Mesenchymal stem cell (in vitro differentiated cells and primary cell): ENCODE results near the gene GNB3.
"Not testable (repeated sequence)": the region's sequence is repeated elsewhere in the genome, so short reads cannot be mapped to it uniquely, and the experiment has no call there.

ENCODE experiments used
- DNase-seq: peaks from one replicate; pipeline ENCODE4 v3.0.0-alpha.2; 2013
- H2AFZ ChIP-seq: one replicate; pipeline ENCODE4 v1.6.1; 2013; ENCODE audit warnings: low read depth, mild to moderate bottlenecking, control low read depth, inconsistent platforms, low read length, moderate library complexity
- H2AK5ac ChIP-seq: 2 replicates; pipeline ENCODE4 v1.6.1; 2013; ENCODE audit warnings: low read length, moderate library complexity, mild to moderate bottlenecking, inconsistent platforms; ENCODE audit not compliant: severe bottlenecking
- H2BK120ac ChIP-seq: one replicate; pipeline ENCODE4 v1.6.1; 2013; ENCODE audit warnings: low read depth, mild to moderate bottlenecking, inconsistent platforms, low read length, moderate library complexity
- H2BK12ac ChIP-seq, 2 experiments: one replicate each; pipeline ENCODE4 v1.6.1; 2013; ENCODE audit warnings: inconsistent platforms in 2 of 2, low read length in 2 of 2, mild to moderate bottlenecking in 2 of 2, moderate library complexity in 2 of 2, control low read depth in 1 of 2
- H2BK15ac ChIP-seq: one replicate; pipeline ENCODE4 v1.6.1; 2013; ENCODE audit warnings: mild to moderate bottlenecking, low read depth, inconsistent platforms; ENCODE audit not compliant: poor library complexity, severe bottlenecking
- H2BK5ac ChIP-seq: 2 replicates; pipeline ENCODE4 v1.6.1; 2013; ENCODE audit warnings: low read depth, mild to moderate bottlenecking, low read length, control low read depth, inconsistent platforms; ENCODE audit not compliant: poor library complexity, severe bottlenecking
- H3K14ac ChIP-seq, 2 experiments: one replicate each; pipeline ENCODE4 v1.6.1; 2013; ENCODE audit warnings: inconsistent platforms in 2 of 2, low read length in 2 of 2, control low read depth in 1 of 2, mild to moderate bottlenecking in 1 of 2, moderate library complexity in 1 of 2
- H3K18ac ChIP-seq, 2 experiments: one replicate each; pipeline ENCODE4 v1.6.1; 2013; ENCODE audit warnings: inconsistent platforms in 2 of 2, low read length in 2 of 2, control low read depth in 1 of 2, low read depth in 1 of 2, mild to moderate bottlenecking in 1 of 2
- H3K23ac ChIP-seq, 2 experiments: one replicate each; pipeline ENCODE4 v1.6.1; 2013; ENCODE audit warnings: inconsistent platforms in 2 of 2, low read length in 2 of 2, mild to moderate bottlenecking in 2 of 2, moderate library complexity in 2 of 2, control low read depth in 1 of 2
- H3K27ac ChIP-seq: 2 replicates; pipeline ENCODE4 v1.5.1; 2013; ENCODE audit warnings: mild to moderate bottlenecking, moderate library complexity, low read length, control low read depth, inconsistent platforms; ENCODE audit not compliant: poor library complexity, severe bottlenecking
- H3K27me3 ChIP-seq, 2 experiments: 2 replicates each; pipeline versions ENCODE4 v1.6.1 to v1.7.0; 2013; ENCODE audit warnings: low read length in 2 of 2, mild to moderate bottlenecking in 2 of 2, moderate library complexity in 2 of 2, control low read depth in 1 of 2, inconsistent platforms in 1 of 2; ENCODE audit not compliant: control insufficient read depth in 1 of 2, insufficient read depth in 1 of 2
- H3K36me3 ChIP-seq, 2 experiments: 2 replicates each; pipeline versions ENCODE4 v1.6.1 to v1.7.0; 2013; ENCODE audit warnings: low read length in 2 of 2, control low read depth in 1 of 2, inconsistent platforms in 1 of 2, low read depth in 1 of 2, mild to moderate bottlenecking in 1 of 2; ENCODE audit not compliant: insufficient read depth in 2 of 2, control insufficient read depth in 1 of 2
- H3K4ac ChIP-seq, 2 experiments: one replicate each; pipeline ENCODE4 v1.6.1; 2013; ENCODE audit warnings: inconsistent platforms in 2 of 2, low read length in 2 of 2, mild to moderate bottlenecking in 2 of 2, moderate library complexity in 2 of 2, control low read depth in 1 of 2, low read depth in 1 of 2
- H3K4me1 ChIP-seq: 2 replicates; pipeline ENCODE4 v1.6.1; 2013; ENCODE audit warnings: low read depth, low read length, control low read depth; ENCODE audit not compliant: control insufficient read depth, insufficient read depth
- H3K4me2 ChIP-seq: 2 replicates; pipeline ENCODE4 v1.6.1; 2013; ENCODE audit warnings: low read length, mild to moderate bottlenecking, inconsistent platforms; ENCODE audit not compliant: poor library complexity, severe bottlenecking
- H3K4me3 ChIP-seq, 2 experiments: 2 replicates each; pipeline versions ENCODE4 v1.5.1 to v1.7.0; 2013; ENCODE audit warnings: low read length in 2 of 2, mild to moderate bottlenecking in 2 of 2, control low read depth in 1 of 2, low read depth in 1 of 2; ENCODE audit not compliant: insufficient read depth in 1 of 2
- H3K79me1 ChIP-seq: replicated peaks from 2 replicates; pipeline ENCODE4 v1.6.1; 2013; ENCODE audit warnings: mild to moderate bottlenecking, control low read depth, low read length, inconsistent platforms; ENCODE audit not compliant: poor library complexity, severe bottlenecking
- H3K9ac ChIP-seq: 2 replicates; pipeline ENCODE4 v1.7.0; 2013; ENCODE audit warnings: mild to moderate bottlenecking, low read length, moderate library complexity
- H3K9me3 ChIP-seq: 2 replicates; pipeline ENCODE4 v1.7.0; 2013; ENCODE audit warnings: mild to moderate bottlenecking, low read length; ENCODE audit not compliant: control insufficient read depth
- H4K8ac ChIP-seq: one replicate; pipeline ENCODE4 v1.6.1; 2013; ENCODE audit warnings: inconsistent platforms, mild to moderate bottlenecking, low read length, moderate library complexity
- H4K91ac ChIP-seq: one replicate; pipeline ENCODE4 v1.6.1; 2013; ENCODE audit warnings: mild to moderate bottlenecking, low read length, inconsistent platforms
- WGBS: methylation state at CpG from one replicate; pipeline ENCODE4 v1.1.7; 2013; ENCODE audit warnings: mixed read lengths; 5-methylcytosine and 5-hydroxymethylcytosine counted together

Gene GNB3

GRCh38 chr12:6869049-6870021 is 28.6 kb downstream of the GNB3 start:
- 48% methylated on average over 12 of the region's 12 CpGs for WGBS
- H3K27me3 ChIP-seq = no peaks in the 10 kb centered on the region
- H3K36me3 ChIP-seq = peaks cover 46 to 50% of the 10 kb centered on the region in 2 experiments
- H2AFZ ChIP-seq = no peak overlapping the region
- no peak overlapping the region for H3K4ac ChIP-seq
- H3K4me2 ChIP-seq = peak overlapping the region; percentile 85
- no peak overlapping the region for H4K8ac ChIP-seq
- no peaks in the 10 kb centered on the region for H3K9me3 ChIP-seq
- H4K91ac ChIP-seq = no peak overlapping the region
- H3K23ac ChIP-seq = no peak overlapping the region
- H3K18ac ChIP-seq = no peak overlapping the region
- H3K4me1 ChIP-seq = peaks cover 28% of the 10 kb centered on the region
- peak; percentile 78 for DNase-seq
- peak overlapping the region; percentile 97 for H3K9ac ChIP-seq
- peaks cover 3% of the 10 kb centered on the region for H3K79me1 ChIP-seq
- peak overlapping the region in 1 of 2 experiments; percentile 94 for H3K4me3 ChIP-seq
- no peak overlapping the region for H2BK12ac ChIP-seq
- peak overlapping the region; percentile 11 for H3K27ac ChIP-seq
- no peak overlapping the region for H2BK5ac ChIP-seq
- H3K14ac ChIP-seq = no peak overlapping the region
- H2AK5ac ChIP-seq = no peak overlapping the region
- H2BK15ac ChIP-seq = no peak overlapping the region
- no peak overlapping the region for H2BK120ac ChIP-seq

- H2BK12ac ChIP-seq, H3K23ac ChIP-seq, H4K91ac ChIP-seq, H3K4ac ChIP-seq, H2BK15ac ChIP-seq, H2BK120ac ChIP-seq, H3K14ac ChIP-seq, H2AFZ ChIP-seq, H3K79me1 ChIP-seq, H2AK5ac ChIP-seq, H3K9me3 ChIP-seq, H3K27ac ChIP-seq, H3K4me2 ChIP-seq, H4K8ac ChIP-seq, H3K27me3 ChIP-seq, H3K18ac ChIP-seq, H2BK5ac ChIP-seq: not testable (repeated sequence)
- H3K36me3 ChIP-seq = peaks cover 37 to 41% of the 10 kb centered on the region in 2 experiments
- DNase-seq = peak; percentile 30
- peak overlapping the region in 1 of 2 experiments; percentile 94 for H3K4me3 ChIP-seq
- H3K4me1 ChIP-seq = peaks cover 28% of the 10 kb centered on the region
- WGBS = 82% methylated on average over 4 of the region's 4 CpGs
- peak overlapping the region; percentile 97 for H3K9ac ChIP-seq
Measured at GRCh38 chr12:6870304-6870703, 29.6 kb downstream of the GNB3 start.

- no peak overlapping the region for H3K4ac ChIP-seq
- peak overlapping the region in 1 of 2 experiments; percentile 67 for H2BK12ac ChIP-seq
- no peak overlapping the region for H2AFZ ChIP-seq
- peak overlapping the region in 1 of 2 experiments; percentile 22 for H3K18ac ChIP-seq
- peak overlapping the region in 1 of 2 experiments; percentile 27 for H3K23ac ChIP-seq
- H3K9ac ChIP-seq = peak overlapping the region; percentile 97
- no peak overlapping the region for H4K91ac ChIP-seq
- peak overlapping the region; percentile 25 for H3K27ac ChIP-seq
- no peak overlapping the region for H2BK5ac ChIP-seq
- H2BK15ac ChIP-seq = no peak overlapping the region
- peaks cover 29 to 40% of the 10 kb centered on the region in 2 experiments for H3K36me3 ChIP-seq
- H3K4me1 ChIP-seq = peaks cover 28% of the 10 kb centered on the region
- peak; percentile 20 for DNase-seq
- H3K4me3 ChIP-seq = peak overlapping the region in 1 of 2 experiments; percentile 89
- H2BK120ac ChIP-seq = no peak overlapping the region
- 89% methylated on average over 11 of the region's 12 CpGs for WGBS
- peak overlapping the region; percentile 6 for H2AK5ac ChIP-seq
- peak overlapping the region; percentile 19 for H4K8ac ChIP-seq
- no peak overlapping the region for H3K14ac ChIP-seq
- peaks cover 2% of the 10 kb centered on the region for H3K79me1 ChIP-seq
- H3K27me3 ChIP-seq = no peaks in the 10 kb centered on the region
- H3K4me2 ChIP-seq = peak overlapping the region; percentile 91
- H3K9me3 ChIP-seq = no peaks in the 10 kb centered on the region
Measured at GRCh38 chr12:6871052-6871957, 30.6 kb downstream of the GNB3 start.
